SK-N-MC (cell line): ENCODE results near the gene DTX3.

Source experiments
- EZH2 ChIP-seq: fragments of 200-600 bp; sonication (generic); IDR thresholded peaks from one replicate; pipeline ENCODE4 v1.6.1; 2017; ENCODE audit warnings: antibody characterized with exemption
- POLR2AphosphoS5 ChIP-seq: IDR thresholded peaks from 2 replicates; pipeline ENCODE4 v1.6.1; 2012; ENCODE audit warnings: mild to moderate bottlenecking, low read depth, low read length, borderline replicate concordance

- TF ChIP-seq POLR2AphosphoS5, result no peak
- no peak for TF ChIP-seq EZH2
Observed at GRCh38 chr12:57626921-57627445, 22.4 kb downstream of the DTX3 start.
